Activated CD4-positive, CD25-positive, alpha-beta regulatory T cell treated with anti-CD3 and anti-CD28 coated beads, Interleukin-2, amount 50 U/mL, for 16 hours (primary cell): ENCODE data around the gene H2BK1.

ENCODE experiments used
- DNase-seq: peaks from one replicate; pipeline ENCODE4 v3.0.0-alpha.2; 2020; ENCODE audit warnings: low read depth, low spot score

H2BK1 gene

DNA sequence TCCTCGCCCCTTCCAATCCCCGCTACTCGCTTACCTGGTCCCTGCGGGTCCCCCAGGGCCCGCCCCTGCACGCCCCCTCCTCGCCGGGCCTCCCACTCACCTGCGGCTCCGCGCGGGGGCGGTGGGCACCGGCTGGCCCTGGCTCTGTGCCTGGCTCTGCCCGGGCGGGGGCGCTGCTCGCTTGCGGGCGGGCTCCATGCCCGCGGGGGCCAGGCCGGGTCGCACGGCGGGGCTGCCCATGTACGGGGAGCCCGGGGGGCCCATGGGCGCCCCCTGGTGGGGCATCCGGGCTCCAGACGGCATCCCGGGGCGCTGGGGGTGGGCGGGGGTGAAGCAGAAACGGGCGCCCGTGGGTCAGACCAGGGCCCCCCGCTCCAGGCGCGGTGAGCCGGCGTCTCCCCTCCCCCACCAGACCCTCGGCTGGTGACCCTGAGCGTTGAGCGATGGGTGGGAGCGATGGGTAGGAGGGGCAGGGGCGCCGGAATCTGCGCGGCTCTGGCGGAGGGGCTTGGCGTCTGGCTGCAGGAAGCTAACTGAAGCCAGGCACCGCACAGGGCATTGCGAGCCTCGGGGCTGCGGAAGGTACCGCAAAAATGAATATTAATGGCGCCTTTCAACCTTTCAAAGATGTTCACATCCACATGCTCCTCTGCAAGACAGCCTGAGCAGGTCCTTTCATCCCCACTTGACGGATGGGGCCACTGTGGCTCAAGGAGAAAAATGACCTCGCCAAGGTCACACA is 35.2 kb upstream of the H2BK1 start:
- peak; percentile 26 for DNase-seq

DNA sequence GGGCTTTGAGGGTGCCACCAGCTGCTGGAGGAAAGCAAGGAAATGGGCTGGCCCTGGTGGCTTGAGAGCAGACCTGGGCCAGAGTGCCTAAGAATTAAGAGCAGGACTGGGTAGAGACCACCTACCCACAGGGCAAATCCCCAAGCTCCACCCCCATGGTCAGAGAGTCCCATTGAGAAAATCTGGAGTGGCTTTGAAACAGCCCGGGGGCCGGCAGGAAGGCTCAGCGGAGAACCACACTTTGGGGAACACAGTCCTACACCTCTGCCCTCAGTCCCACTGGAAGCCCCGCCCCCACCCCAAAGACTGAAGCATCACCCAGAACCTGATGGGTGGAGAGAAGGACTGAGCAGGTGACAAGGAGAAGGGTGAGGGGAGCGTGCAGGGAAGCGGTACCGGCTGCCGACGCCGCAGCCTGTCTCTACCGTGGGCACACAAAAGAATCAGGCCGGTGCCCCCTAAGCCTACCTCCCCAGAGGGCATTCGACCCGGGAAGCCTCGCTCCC is 34.6 kb upstream of the H2BK1 start:
- no peak for DNase-seq

DNA sequence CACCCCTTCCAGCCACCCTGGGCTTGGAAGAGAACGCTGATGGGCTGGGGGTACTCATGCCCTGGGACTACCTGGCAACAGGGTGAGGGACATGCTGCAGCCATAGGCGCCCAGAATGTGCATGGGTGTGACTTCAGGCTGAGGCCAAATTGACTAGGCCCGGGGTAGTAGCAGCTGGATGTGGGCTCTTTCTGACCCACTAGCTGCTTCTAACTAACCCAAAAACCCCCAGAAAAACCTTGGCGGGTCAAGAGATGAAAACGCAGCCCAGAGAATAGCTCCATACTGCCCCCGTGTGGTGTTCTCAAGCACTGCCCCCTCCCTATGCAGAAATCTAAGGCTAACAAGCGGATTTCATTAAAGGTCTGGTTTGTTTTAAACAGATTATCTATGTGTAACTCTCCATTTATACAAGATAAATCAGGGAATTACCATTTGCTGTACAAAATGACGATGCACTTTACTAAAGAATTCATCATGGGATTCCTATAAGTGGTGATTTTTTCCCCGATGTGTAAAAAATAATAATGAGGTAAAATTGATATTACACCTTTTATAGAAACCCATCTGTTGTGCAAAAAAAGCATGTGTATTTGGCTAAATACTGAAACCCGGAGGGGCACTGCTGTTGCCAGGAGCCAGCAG is 34.0 kb upstream of the H2BK1 start:
- DNase-seq: no peak

DNA sequence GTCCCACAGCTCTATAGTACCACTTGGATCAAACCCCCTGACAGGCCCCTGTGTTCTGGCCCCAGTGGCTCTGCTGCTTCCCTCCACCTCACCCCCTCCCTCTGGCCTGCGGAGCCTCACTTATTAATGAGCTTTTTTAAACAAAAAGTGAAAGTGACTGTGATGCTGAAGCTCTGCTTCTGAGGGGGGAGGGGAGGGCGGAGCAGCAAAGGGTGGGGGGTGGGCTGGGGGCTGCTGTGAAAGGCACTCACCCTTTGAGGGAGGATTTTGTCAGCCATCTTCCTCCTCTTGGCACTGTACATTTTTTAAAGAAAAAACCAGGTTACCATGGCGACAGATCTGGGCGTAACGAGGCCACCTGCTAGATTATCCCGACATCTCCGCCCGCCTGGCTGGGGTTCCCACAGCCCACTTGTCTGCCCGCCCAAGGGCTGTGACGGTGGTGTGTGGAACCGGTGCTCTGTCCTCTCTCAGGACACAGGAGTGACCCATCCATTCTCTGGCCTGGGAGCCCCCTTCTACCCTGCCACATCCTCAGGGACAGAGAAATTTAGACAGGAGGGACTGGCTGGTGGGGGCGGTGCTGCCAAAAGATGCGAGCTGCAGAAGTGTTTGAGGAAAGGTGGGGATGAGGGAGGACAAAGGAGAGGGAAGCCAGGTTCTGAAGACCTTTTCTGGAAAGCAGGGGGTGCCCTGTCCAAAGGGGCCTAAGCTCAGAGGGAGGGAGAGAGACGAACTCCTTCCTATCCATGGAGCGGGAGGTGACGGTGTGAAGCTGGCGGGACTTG is 33.3 kb upstream of the H2BK1 start:
- no peak for DNase-seq

DNA sequence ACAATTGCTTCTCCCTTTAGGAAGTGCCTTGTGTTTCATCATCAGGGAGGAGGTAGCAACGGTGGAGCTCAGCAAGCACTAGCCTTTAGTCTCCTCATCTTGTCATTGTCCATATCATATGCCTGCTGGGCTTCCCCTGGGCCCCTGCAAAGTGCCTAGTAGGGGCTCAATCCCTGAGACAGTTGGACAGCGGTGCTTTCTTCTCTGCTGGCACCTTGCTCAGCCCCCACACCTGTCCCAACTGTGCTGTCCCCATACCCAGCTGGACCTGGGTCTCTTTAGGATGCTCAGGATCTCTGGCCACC is 32.7 kb upstream of the H2BK1 start:
- no peak for DNase-seq

DNA sequence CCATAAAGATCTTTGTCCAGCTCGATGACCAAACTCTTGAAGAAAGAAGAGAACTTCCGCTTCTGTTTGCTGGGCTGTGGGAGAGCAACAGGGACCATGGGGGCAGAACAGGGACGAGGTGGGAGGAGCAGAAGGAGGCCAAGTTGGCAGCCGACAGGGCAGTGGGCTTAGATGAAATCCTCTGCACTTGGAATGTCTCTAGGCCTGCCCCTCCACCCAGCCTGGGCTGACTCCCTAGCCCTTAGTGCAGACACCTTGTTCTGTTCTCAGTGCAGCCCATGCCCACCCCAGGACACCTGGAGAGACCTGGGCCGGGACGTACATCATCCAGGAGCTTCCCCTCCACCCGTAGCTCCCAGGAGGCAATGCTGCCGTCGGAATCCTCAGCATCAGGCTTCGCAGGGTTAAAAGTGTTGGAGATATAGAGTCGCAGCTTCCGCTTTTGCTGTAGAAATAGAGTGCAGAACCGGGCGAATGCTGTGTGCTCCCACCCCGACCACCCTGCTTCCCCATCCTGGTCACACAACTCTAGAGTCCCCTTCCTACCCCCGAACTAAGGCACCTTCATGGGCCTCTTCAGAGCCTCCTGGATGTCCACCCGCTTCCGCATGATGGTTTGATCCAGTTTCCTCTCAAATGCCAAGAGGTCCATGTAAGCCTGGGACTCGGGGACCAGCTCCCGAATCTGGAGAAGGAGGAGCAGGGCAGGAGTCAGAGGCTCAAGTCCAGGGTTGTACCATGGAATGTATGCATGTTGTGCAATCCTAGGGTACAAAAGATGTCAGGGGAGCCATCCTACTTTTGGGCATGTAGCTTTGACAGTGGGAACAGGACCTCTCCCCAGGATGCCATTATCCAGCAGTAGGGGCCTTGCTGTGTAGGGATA is 32.1 kb upstream of the H2BK1 start:
- DNase-seq: no peak

DNA sequence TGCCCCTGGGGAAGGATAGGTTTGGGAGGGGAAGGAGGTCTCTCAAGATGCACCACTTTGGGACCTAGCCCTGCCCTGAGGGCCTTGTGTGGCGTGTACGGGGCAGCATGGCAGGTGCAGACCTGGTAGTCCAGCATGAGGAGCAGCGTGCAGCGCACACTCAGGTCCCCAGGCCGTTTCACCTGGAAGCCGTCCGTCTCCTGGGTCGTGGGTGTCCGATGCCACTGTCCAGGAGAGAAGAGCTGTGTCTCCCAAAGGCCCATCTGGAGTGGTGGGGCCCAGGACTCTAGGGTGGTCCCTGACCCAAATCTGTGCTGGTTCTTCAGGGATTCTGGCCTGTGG is 31.4 kb upstream of the H2BK1 start:
- no peak for DNase-seq

DNA sequence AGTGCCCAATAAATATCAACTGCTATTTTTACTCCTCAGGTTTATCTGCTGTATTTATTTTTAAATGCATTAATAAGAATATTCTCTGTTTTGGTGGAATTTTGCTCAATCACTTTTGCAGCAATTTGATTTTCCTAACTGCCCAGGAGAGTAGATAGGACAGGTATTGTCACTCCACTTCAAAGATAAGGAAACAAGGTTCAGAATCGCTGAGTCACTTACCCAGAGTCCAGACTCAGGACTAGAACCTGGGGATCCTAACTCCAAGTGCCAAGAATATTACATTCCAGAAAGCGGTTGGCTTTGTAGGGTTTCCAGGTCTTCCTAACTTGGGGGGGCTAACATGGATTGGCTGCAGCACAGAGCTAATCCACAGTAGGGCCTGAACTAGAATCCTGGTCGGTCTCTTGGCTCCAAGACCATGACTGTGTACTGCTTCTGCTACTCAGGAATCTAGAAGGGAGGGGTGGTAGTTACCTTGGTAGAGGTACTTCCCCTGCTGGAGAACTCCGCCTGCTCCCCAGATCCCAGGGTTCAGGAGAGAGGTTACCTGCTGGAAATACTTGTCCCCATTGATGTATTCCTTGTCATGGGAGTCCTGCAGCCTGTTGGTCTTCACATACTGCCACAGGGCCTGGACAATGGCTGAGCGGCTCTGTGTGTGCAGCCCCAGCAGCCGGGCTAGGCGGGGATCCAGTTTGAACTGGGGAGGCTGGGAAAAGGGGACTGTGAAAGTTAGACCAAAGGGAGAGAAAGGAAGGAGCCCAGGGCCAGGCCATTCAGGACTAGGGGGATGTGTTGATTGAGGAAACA is 30.9 kb upstream of the H2BK1 start:
- DNase-seq: no peak

DNA sequence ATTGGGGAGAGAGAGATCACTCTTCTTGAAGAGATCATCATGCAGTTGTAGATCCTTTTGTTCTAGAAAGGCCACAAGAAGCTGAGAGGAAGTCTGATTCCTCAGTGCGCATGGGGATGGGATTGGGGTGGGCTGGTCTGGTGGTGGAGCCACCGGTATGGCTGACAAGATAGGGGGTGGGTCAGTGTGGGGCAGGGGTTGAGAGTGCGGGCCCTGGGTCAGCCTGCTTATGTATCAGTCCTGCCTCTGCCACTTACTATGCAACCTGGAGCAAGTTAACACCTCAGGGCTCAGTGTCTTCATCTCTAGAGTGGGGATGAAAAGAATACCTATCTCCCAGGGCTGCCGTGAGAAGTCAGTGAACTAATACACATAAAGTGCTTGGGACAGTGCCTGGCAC is 30.2 kb upstream of the H2BK1 start:
- DNase-seq: no peak

DNA sequence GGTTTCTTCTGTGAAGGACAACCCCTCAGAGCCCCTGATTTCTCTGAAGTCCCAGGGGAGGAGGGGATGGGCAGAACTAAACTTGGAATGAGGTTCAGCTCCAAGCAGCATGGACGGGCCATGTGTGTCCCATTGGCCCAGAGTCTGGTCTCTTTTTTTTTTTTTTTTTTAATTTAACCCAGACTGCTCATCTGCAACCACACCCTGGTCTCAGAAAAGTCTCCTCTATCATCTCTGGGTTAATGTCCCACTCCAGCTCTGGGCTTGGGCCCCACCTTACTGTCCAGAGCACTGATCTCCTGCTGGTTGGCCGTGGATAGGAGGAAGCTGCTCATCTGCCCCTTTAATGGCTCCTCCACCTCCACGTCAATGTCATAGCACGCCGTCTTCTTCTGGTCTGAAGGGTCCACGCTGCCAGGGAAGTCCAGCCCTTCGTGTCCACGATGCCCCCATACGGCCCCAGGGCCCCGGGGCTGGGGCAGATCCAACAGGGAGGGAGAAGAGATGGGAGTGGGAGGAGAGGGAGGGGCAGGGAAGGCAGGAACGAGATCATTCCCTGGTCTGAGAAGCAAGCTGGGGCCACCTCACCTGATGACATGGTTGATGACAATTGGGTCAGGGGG is 29.7 kb upstream of the H2BK1 start:
- no peak for DNase-seq

DNA sequence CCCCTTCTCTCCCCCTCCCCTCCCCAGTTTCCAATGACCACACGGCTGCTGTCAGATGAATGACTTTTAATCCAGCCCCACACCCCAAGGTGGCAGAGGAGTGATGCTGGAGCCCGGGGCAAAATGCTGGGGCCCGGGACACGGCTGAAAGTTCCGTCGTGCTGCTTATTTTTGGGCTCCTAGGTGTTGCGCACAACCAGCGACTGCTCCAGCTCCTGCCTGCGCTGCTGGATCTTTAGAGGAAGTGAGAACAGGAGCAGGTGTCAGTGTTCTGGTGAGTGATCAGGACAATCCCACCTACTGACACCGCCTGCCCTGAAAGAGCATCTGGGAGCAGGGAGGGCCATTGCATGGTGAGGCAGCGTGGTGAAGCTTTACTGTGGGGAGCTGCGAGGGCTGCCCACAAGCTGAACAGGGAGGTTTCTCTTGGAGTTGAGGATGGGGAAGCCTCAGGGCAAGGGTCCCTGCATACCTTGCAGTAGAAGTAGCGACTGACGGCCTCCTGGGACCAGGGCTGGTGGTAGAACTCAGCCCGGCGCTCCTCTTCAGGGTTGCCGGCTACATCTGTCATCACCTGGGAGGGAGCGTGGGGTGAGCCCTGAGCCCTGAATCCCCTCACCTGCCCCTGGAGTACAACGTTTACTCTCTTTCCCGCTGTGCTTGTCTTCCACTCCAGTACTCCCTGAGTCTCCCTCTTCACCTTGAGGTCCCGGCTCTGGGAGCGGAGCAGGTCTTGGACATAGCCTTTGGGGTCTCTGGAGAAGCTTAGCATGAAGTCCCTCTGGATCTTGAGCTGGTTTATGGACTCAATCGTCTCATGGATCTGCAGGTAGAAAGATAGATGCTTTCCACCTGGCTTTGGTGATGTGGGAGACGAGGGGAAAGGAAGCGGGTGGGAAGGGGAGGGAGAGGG is 28.9 kb upstream of the H2BK1 start:
- DNase-seq: no peak

DNA sequence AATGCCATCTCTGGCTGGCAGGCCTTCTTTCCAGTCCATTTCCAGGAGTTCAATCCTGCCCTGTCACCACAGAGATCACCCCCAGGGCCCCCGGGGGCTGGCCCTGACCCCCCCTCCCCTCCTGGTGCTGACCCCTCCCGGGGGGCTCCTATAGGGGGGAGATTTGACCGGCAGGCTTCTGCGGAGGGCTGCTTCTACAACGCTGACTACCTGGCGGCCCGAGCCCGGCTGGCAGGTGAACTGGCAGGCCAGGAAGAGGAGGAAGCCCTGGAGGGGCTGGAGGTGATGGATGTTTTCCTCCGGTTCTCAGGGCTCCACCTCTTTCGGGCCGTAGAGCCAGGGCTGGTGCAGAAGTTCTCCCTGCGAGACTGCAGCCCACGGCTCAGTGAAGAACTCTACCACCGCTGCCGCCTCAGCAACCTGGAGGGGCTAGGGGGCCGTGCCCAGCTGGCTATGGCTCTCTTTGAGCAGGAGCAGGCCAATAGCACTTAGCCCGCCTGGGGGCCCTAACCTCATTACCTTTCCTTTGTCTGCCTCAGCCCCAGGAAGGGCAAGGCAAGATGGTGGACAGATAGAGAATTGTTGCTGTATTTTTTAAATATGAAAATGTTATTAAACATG is 28.0 kb upstream of the H2BK1 start:
- DNase-seq: no peak

DNA sequence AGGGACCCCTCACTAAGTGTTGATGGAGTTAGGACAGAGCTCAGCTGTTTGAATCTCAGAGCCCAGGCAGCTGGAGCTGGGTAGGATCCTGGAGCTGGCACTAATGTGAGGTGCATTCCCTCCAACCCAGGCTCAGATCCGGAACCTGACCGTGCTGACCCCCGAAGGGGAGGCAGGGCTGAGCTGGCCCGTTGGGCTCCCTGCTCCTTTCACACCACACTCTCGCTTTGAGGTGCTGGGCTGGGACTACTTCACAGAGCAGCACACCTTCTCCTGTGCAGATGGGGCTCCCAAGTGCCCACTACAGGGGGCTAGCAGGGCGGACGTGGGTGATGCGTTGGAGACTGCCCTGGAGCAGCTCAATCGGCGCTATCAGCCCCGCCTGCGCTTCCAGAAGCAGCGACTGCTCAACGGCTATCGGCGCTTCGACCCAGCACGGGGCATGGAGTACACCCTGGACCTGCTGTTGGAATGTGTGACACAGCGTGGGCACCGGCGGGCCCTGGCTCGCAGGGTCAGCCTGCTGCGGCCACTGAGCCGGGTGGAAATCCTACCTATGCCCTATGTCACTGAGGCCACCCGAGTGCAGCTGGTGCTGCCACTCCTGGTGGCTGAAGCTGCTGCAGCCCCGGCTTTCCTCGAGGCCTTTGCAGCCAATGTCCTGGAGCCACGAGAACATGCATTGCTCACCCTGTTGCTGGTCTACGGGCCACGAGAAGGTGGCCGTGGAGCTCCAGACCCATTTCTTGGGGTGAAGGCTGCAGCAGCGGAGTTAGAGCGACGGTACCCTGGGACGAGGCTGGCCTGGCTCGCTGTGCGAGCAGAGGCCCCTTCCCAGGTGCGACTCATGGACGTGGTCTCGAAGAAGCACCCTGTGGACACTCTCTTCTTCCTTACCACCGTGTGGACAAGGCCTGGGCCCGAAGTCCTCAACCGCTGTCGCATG is 27.2 kb upstream of the H2BK1 start:
- DNase-seq: no peak

DNA sequence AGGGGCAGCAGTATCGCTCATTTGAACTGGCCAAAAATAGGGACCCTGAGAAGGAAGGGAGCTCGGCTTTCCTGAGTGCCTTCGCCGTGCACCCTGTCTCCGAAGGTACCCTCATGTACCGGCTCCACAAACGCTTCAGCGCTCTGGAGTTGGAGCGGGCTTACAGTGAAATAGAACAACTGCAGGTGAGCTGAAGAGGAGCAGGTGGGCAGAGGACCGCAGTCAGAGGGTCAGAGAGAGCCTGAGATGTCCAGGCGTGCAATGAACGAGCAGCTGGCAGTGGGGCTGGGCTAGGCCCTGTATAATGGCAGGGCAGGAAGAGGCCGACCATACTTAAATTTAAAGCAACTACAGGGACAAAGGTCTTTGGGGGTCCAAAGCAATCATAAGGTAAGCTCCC is 26.1 kb upstream of the H2BK1 start:
- no peak for DNase-seq

DNA sequence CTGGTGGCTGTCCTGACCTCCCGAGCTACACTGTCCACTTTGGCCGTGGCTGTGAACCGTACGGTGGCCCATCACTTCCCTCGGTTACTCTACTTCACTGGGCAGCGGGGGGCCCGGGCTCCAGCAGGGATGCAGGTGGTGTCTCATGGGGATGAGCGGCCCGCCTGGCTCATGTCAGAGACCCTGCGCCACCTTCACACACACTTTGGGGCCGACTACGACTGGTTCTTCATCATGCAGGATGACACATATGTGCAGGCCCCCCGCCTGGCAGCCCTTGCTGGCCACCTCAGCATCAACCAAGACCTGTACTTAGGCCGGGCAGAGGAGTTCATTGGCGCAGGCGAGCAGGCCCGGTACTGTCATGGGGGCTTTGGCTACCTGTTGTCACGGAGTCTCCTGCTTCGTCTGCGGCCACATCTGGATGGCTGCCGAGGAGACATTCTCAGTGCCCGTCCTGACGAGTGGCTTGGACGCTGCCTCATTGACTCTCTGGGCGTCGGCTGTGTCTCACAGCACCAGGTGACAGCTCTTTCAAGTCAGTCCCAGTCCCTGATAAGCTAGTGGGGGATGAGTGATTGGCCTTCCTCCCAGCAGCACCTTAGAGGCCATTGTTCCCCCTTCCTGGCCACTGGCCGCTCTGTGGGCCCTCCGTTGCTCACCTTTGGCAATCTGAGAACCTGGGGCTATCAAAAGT is 25.0 kb upstream of the H2BK1 start:
- no peak for DNase-seq

DNA sequence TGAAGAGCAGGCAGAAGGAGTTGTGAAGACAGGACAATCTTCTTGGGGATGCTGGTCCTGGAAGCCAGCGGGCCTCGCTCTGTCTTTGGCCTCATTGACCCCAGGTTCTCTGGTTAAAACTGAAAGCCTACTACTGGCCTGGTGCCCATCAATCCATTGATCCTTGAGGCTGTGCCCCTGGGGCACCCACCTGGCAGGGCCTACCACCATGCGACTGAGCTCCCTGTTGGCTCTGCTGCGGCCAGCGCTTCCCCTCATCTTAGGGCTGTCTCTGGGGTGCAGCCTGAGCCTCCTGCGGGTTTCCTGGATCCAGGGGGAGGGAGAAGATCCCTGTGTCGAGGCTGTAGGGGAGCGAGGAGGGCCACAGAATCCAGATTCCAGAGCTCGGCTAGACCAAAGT is 23.5 kb upstream of the H2BK1 start:
- DNase-seq: no peak
